KG1 (cell line): Measurements from ENCODE around the gene SLC30A2.

Source experiments
- DNase-seq: peaks from one replicate; lab custom pipeline; 2025; lab: John Stamatoyannopoulos, UW

SLC30A2 gene

GRCh38 chr1:26070296-26070962 is 24.5 kb upstream of the SLC30A2 start:
- DNase-seq, result no peak

- no peak for DNase-seq
These were observed 24.0 kb upstream of the SLC30A2 start for GRCh38 chr1:26069941-26070295.

- no peak for DNase-seq
These were observed 21.6 kb upstream of the SLC30A2 start, which contains the start of gene TRIM63 for GRCh38 chr1:26067432-26067911. TRIM63 (minus strand) TSS chr1:26067630; CDS start chr1:26067494, 136 bp downstream.

GRCh38 chr1:26066857-26067256 is 20.9 kb upstream of the SLC30A2 start:
- no peak for DNase-seq

GRCh38 chr1:26066160-26066559 is 20.2 kb upstream of the SLC30A2 start:
- DNase-seq, result no peak

- DNase-seq, result no peak
These were observed 18.6 kb upstream of the SLC30A2 start for GRCh38 chr1:26064553-26064952.

GRCh38 chr1:26060832-26061574 is 15.1 kb upstream of the SLC30A2 start:
- DNase-seq, result no peak

- DNase-seq, result no peak
These were observed 14.0 kb upstream of the SLC30A2 start for GRCh38 chr1:26059906-26060305.

- no peak for DNase-seq
These were observed 12.2 kb upstream of the SLC30A2 start for GRCh38 chr1:26058052-26058595.

GRCh38 chr1:26057189-26057588 is 11.3 kb upstream of the SLC30A2 start:
- no peak for DNase-seq

- DNase-seq, result no peak
These were observed 9.1 kb upstream of the SLC30A2 start for GRCh38 chr1:26055041-26055440.

GRCh38 chr1:26053718-26054560 is 8.0 kb upstream of the SLC30A2 start:
- DNase-seq, result no peak

GRCh38 chr1:26050248-26050640 is 4.3 kb upstream of the SLC30A2 start:
- DNase-seq, result no peak

- DNase-seq, result no peak
These were observed 3.8 kb upstream of the SLC30A2 start for GRCh38 chr1:26049531-26050247.

- DNase-seq, result no peak
These were observed 1.5 kb upstream of the SLC30A2 start for GRCh38 chr1:26047278-26047874.

GRCh38 chr1:26046246-26047095 is 553 bp upstream of the SLC30A2 start:
- no peak for DNase-seq

- no peak for DNase-seq
These were observed 772 bp downstream of the SLC30A2 start for GRCh38 chr1:26044971-26045721.

- no peak for DNase-seq
These were observed 1.5 kb downstream of the SLC30A2 start for GRCh38 chr1:26044414-26044813.

GRCh38 chr1:26043765-26044164 is 2.2 kb downstream of the SLC30A2 start:
- DNase-seq, result no peak

GRCh38 chr1:26041978-26042377 is 3.9 kb downstream of the SLC30A2 start:
- DNase-seq, result no peak
